Measurements from ENCODE around the gene KRT10.
"Not testable (repeated sequence)": the region's sequence is repeated elsewhere in the genome, so short reads cannot be mapped to it uniquely, and the experiment has no call there.

KRT10 gene

GRCh38 chr17:40832840-40833239 lies 10.4 kb upstream of the KRT10 start:
- DNase-seq (ENCODE audit: low read depth) = no peak

- no peak for DNase-seq (ENCODE audit: low read depth)
Observed at GRCh38 chr17:40830085-40830776, 7.8 kb upstream of the KRT10 start.

- no peak for DNase-seq (ENCODE audit: low read depth)
Observed at GRCh38 chr17:40828454-40829044, 6.1 kb upstream of the KRT10 start.

GRCh38 chr17:40827746-40828453 lies 5.5 kb upstream of the KRT10 start:
- DNase-seq (ENCODE audit: low read depth) = no peak

- DNase-seq (ENCODE audit: low read depth) = no peak
Observed at GRCh38 chr17:40825599-40825998, 3.2 kb upstream of the KRT10 start.

GRCh38 chr17:40824015-40824832 lies 1.8 kb upstream of the KRT10 start:
- DNase-seq (ENCODE audit: low read depth) = no peak

GRCh38 chr17:40821536-40821935 lies 878 bp downstream of the KRT10 start:
- no peak for DNase-seq (ENCODE audit: low read depth)

GRCh38 chr17:40820228-40820838 lies 2.1 kb downstream of the KRT10 start:
- DNase-seq (ENCODE audit: low read depth) = no peak

GRCh38 chr17:40819528-40820125 lies 2.8 kb downstream of the KRT10 start:
- no peak for DNase-seq (ENCODE audit: low read depth)

GRCh38 chr17:40818733-40819527 lies 3.5 kb downstream of the KRT10 start:
- DNase-seq (ENCODE audit: low read depth) = peak; percentile 74

- DNase-seq (ENCODE audit: low read depth) = no peak
Observed at GRCh38 chr17:40818343-40818732, 4.1 kb downstream of the KRT10 start.

- DNase-seq (ENCODE audit: low read depth) = no peak
Observed at GRCh38 chr17:40817103-40817682, 5.2 kb downstream of the KRT10 start.

- no peak for DNase-seq (ENCODE audit: low read depth)
Observed at GRCh38 chr17:40816569-40816968, 5.8 kb downstream of the KRT10 start.

- no peak for DNase-seq (ENCODE audit: low read depth)
Observed at GRCh38 chr17:40815381-40815780, 7.0 kb downstream of the KRT10 start.

GRCh38 chr17:40814657-40815056 lies 7.8 kb downstream of the KRT10 start:
- DNase-seq (ENCODE audit: low read depth) = not testable (repeated sequence)

- no peak for DNase-seq (ENCODE audit: low read depth)
Observed at GRCh38 chr17:40813804-40814203, 8.6 kb downstream of the KRT10 start.

GRCh38 chr17:40812639-40813038 lies 9.8 kb downstream of the KRT10 start:
- DNase-seq (ENCODE audit: low read depth) = no peak

- DNase-seq (ENCODE audit: low read depth) = no peak
Observed at GRCh38 chr17:40810494-40810893, 11.9 kb downstream of the KRT10 start.

GRCh38 chr17:40809721-40810421 lies 12.5 kb downstream of the KRT10 start:
- no peak for DNase-seq (ENCODE audit: low read depth)

GRCh38 chr17:40806131-40806530 lies 16.3 kb downstream of the KRT10 start:
- DNase-seq (ENCODE audit: low read depth) = no peak

Data from activated gamma-delta T cell treated with anti-CD3 and anti-CD28 coated beads, Interleukin-2, amount 50 U/mL, for 16 hours (primary cell).